Testis (tissue), 3 donors: ENCODE measurements around the gene BACH1. TPM values are rescaled to one million over a fixed set of nuclear protein-coding genes. Genes with fewer than 3 reads are reported as not detected.

ENCODE experiments used
- DNase-seq: peaks from one replicate; pipeline ENCODE4 v3.0.0-alpha.2; 2019
- H3K27ac ChIP-seq, 2 donors: fragments of 200-600 bp; sonication (generic); one replicate each; pipeline ENCODE4 v1.5.1; 2019
- H3K27me3 ChIP-seq: fragments of 200-600 bp; sonication (generic); one replicate; pipeline ENCODE4 v1.5.1; 2019
- H3K36me3 ChIP-seq: fragments of 200-600 bp; sonication (generic); one replicate; pipeline ENCODE4 v1.5.1; 2017; ENCODE audit warnings: low read depth; ENCODE audit errors: missing control alignments
- H3K4me1 ChIP-seq: fragments of 200-600 bp; sonication (generic); one replicate; pipeline ENCODE4 v1.5.1; 2019
- H3K4me3 ChIP-seq, 2 donors: fragments of 200-600 bp; sonication (generic); one replicate each; pipeline ENCODE4 v1.5.1; 2017 to 2019
- H3K9me3 ChIP-seq: fragments of 200-600 bp; sonication (generic); one replicate; pipeline ENCODE4 v1.5.1; 2017
- CTCF ChIP-seq, 3 experiments: fragments of 450-650 bp in 2 of 3; fragments of 200-600 bp in 1 of 3; sonication (generic) in 1 of 3; IDR thresholded peaks; one replicate each; pipeline ENCODE4 v1.5.1; 2016 to 2019; ENCODE audit warnings: antibody characterized with exemption in 3 of 3, mild to moderate bottlenecking in 2 of 3, moderate library complexity in 1 of 3
- POLR2A ChIP-seq: fragments of 450-650 bp; IDR thresholded peaks from one replicate; pipeline ENCODE4 v1.6.1; 2017; ENCODE audit warnings: antibody characterized with exemption, mild to moderate bottlenecking, moderate library complexity
- WGBS, 2 donors: methylation state at CpG; one replicate each; pipeline ENCODE4 v1.1.5; 2018; 5-methylcytosine and 5-hydroxymethylcytosine counted together
- intact Hi-C: fragments of 100-400 bp; cut with DNase I; formaldehyde crosslinking; loops from one replicate; pipeline ENCODE4 v1.15.1; 2023; ENCODE audit warnings: low total_unique reads
- polyA plus RNA-seq: library from polyadenylated mRNA; stranded (reverse); fragments of 350-450 nt; fragmentation: Illumina TruSeq; extraction: RNeasy Lipid Tissue Mini Kit (QIAGEN cat#74804); gene quantifications from one replicate; pipeline ENCODE4 v1.2.3, GENCODE V29; 2014; ENCODE audit warnings: low read depth, low replicate concordance; ENCODE audit not compliant: insufficient read depth
- total RNA-seq, 2 donors: library from RNA; depleted of rRNA; stranded (reverse); fragments of >200 nt; gene quantifications; one replicate each; pipeline ENCODE4 v1.2.3, GENCODE V29; 2016

BACH1 gene
- total and polyA plus RNA-seq, 3 donors from 2014 or later, result 41.9 to 57.7 (median 43.9) TPM

- no peak overlapping the region for H3K4me3 ChIP-seq
- no peak overlapping the region for H3K27ac ChIP-seq
- no peak for DNase-seq
- H3K36me3 ChIP-seq, result no peaks in the 10 kb centered on the region
- TF ChIP-seq CTCF (IDR thresholded peaks at IDR 0.05) (no peak), POLR2A (no peak)
- H3K9me3 ChIP-seq, result no peaks in the 10 kb centered on the region
- H3K27me3 ChIP-seq, result no peaks in the 10 kb centered on the region
- intact Hi-C loops, result no loop called here
- H3K4me1 ChIP-seq, result peaks cover 9% of the 10 kb centered on the region
- 67 to 74% methylated on average over 3 of the region's 3 CpGs for WGBS, 2 donors
These were observed 2.3 kb upstream of the BACH1 start for GRCh38 chr21:29296446-29296845.

GRCh38 chr21:29297483-29298347 lies 1.0 kb upstream of the BACH1 start:
- Histone ChIP-seq H3K27ac (peak overlapping the region; percentile 85 to 93), H3K27me3 (no peaks in the 10 kb centered on the region), H3K36me3 (no peaks in the 10 kb centered on the region), H3K9me3 (no peaks in the 10 kb centered on the region), H3K4me3 (peak overlapping the region; percentile 82 to 92), H3K4me1 (peaks cover 19% of the 10 kb centered on the region)
- 58 to 60% methylated on average over 21 to 27 of the region's 27 CpGs for WGBS, 2 donors
- TF ChIP-seq POLR2A, result no peak
- no peak for TF ChIP-seq CTCF (IDR thresholded peaks at IDR 0.05)
- no peak for DNase-seq
- intact Hi-C loops, result no loop called here

GRCh38 chr21:29299046-29299915 lies 559 bp downstream of the BACH1 start:
- peaks cover 32% of the 10 kb centered on the region for H3K4me1 ChIP-seq
- no peaks in the 10 kb centered on the region for H3K36me3 ChIP-seq
- peak overlapping the region; percentile 85 to 93 for H3K27ac ChIP-seq
- H3K4me3 ChIP-seq, result peak overlapping the region; percentile 82 to 92
- DNase-seq, result peak; percentile 69
- intact Hi-C loops, result no loop called here
- H3K27me3 ChIP-seq, result no peaks in the 10 kb centered on the region
- H3K9me3 ChIP-seq, result no peaks in the 10 kb centered on the region
- TF ChIP-seq CTCF (IDR thresholded peaks at IDR 0.05), result no peak
- no peak for TF ChIP-seq POLR2A
- 0 to 1% methylated on average over 9 to 30 of the region's 75 CpGs for WGBS, 2 donors

- Histone ChIP-seq H3K27ac (peak overlapping the region in 1 of 2 donors; percentile 93), H3K4me1 (peaks cover 36% of the 10 kb centered on the region), H3K36me3 (no peaks in the 10 kb centered on the region), H3K27me3 (no peaks in the 10 kb centered on the region), H3K4me3 (peak overlapping the region; percentile 82 to 92), H3K9me3 (no peaks in the 10 kb centered on the region)
- peak; percentile 49 for DNase-seq
- TF ChIP-seq CTCF (IDR thresholded peaks at IDR 0.05) (no peak), POLR2A (no peak)
- 34 to 41% methylated on average over 13 of the region's 13 CpGs for WGBS, 2 donors
- intact Hi-C loops, result no loop called here
These were observed 1.4 kb downstream of the BACH1 start for GRCh38 chr21:29299916-29300806.
